ENCODE results near the gene LPAR5. TPM values are rescaled to one million over a fixed set of nuclear protein-coding genes. Genes with fewer than 3 reads are reported as not detected.

Gene LPAR5
- total RNA-seq, 3 donors from 2014 or later = 12.0 to 30.5 (median 22.7) TPM

- no peak for DNase-seq
- TF ChIP-seq CTCF (IDR thresholded peaks at IDR 0.05) = no peak
- Histone ChIP-seq H3K4me1 (ENCODE audit: low read depth) (no peaks in the 10 kb centered on the region), H3K36me3 (ENCODE audit: low read depth) (peaks cover 14% of the 10 kb centered on the region), H3K9me3 (no peaks in the 10 kb centered on the region), H3K4me3 (no peak overlapping the region)
- ATAC-seq = no peak
- intact Hi-C loops (cut with DNase I, micrococcal nuclease) = no loop called here
These were observed 17.6 kb upstream of the LPAR5 start for GRCh38 chr12:6653342-6653741.

- H3K4me1 ChIP-seq (ENCODE audit: low read depth) = no peaks in the 10 kb centered on the region
- DNase-seq (no peak), ATAC-seq (no peak)
- no peak overlapping the region for H3K4me3 ChIP-seq
- no peak for TF ChIP-seq CTCF (IDR thresholded peaks at IDR 0.05)
- H3K36me3 ChIP-seq (ENCODE audit: low read depth) = peaks cover 14% of the 10 kb centered on the region
- intact Hi-C loops (cut with DNase I, micrococcal nuclease) = no loop called here
- H3K9me3 ChIP-seq = no peaks in the 10 kb centered on the region
These were observed 16.6 kb upstream of the LPAR5 start for GRCh38 chr12:6652391-6652790.

- peaks cover 6% of the 10 kb centered on the region for H3K4me1 ChIP-seq (ENCODE audit: low read depth)
- no peaks in the 10 kb centered on the region for H3K9me3 ChIP-seq
- no peak for TF ChIP-seq CTCF (IDR thresholded peaks at IDR 0.05)
- H3K4me3 ChIP-seq = no peak overlapping the region
- DNase-seq (no peak), ATAC-seq (no peak)
- peaks cover 7% of the 10 kb centered on the region for H3K36me3 ChIP-seq (ENCODE audit: low read depth)
- intact Hi-C loops (cut with DNase I, micrococcal nuclease) = no loop called here
These were observed 15.1 kb upstream of the LPAR5 start for GRCh38 chr12:6650832-6651231.

GRCh38 chr12:6647083-6647604 is 11.4 kb upstream of the LPAR5 start, which contains the start of gene ACRBP:
ACRBP (minus strand) TSS chr12:6647432; CDS start chr12:6647366, 66 bp downstream.
- H3K4me1 ChIP-seq (ENCODE audit: low read depth) = peaks cover 6% of the 10 kb centered on the region
- no peak within 1 kb of the TSS for H3K4me3 ChIP-seq
- TF ChIP-seq CTCF (IDR thresholded peaks at IDR 0.05) = no peak
- ATAC-seq (peak; percentile 96), DNase-seq (peak; percentile 84 to 89 (median 87))
- peaks cover 7% of the 10 kb centered on the region for H3K36me3 ChIP-seq (ENCODE audit: low read depth)
- no peaks in the 10 kb centered on the region for H3K9me3 ChIP-seq
- intact Hi-C loops (cut with DNase I, micrococcal nuclease) = no loop called here

- no peak overlapping the region for H3K4me3 ChIP-seq
- ATAC-seq = peak; percentile 11
- intact Hi-C loops (cut with DNase I, micrococcal nuclease) = no loop called here
- peaks cover 6% of the 10 kb centered on the region for H3K4me1 ChIP-seq (ENCODE audit: low read depth)
- no peaks in the 10 kb centered on the region for H3K9me3 ChIP-seq
- no peak for TF ChIP-seq CTCF (IDR thresholded peaks at IDR 0.05)
- DNase-seq = peak in 1 of 3 donors; percentile 55
- H3K36me3 ChIP-seq (ENCODE audit: low read depth) = peaks cover 7% of the 10 kb centered on the region
These were observed 10.7 kb upstream of the LPAR5 start for GRCh38 chr12:6646276-6647082.

Data from mucosa of descending colon (tissue), 3 donors.